ENCODE measurements around the gene FOXR1.

FOXR1 gene

GRCh38 chr11:119006656-119007055, 35.1 kb downstream of the FOXR1 start:
- no peak overlapping the region for H3K4ac ChIP-seq (ENCODE audit: low read depth in 1 of 2, low read length in 2 of 2)
- H4K8ac ChIP-seq (ENCODE audit: low read length) = no peak overlapping the region
- H2BK5ac ChIP-seq (ENCODE audit: low read depth, low read length, poor library complexity, severe bottlenecking) = no peak overlapping the region
- H2AFZ ChIP-seq (ENCODE audit: low read depth, low read length) = no peak overlapping the region
- peaks cover 33 to 73% of the 10 kb centered on the region in 2 experiments for H3K36me3 ChIP-seq (ENCODE audit: control insufficient read depth in 1 of 2, insufficient read depth in 2 of 2, low read depth in 1 of 2, low read length in 2 of 2)
- no peak overlapping the region for H2AK5ac ChIP-seq (ENCODE audit: low read length, severe bottlenecking)
- H3K9me3 ChIP-seq (ENCODE audit: control insufficient read depth, low read length) = no peaks in the 10 kb centered on the region
- H2BK15ac ChIP-seq (ENCODE audit: low read depth, poor library complexity, severe bottlenecking) = no peak overlapping the region
- no peaks in the 10 kb centered on the region for H3K4me1 ChIP-seq (ENCODE audit: control insufficient read depth, insufficient read depth, low read depth, low read length)
- no peak overlapping the region for H2BK12ac ChIP-seq (ENCODE audit: low read length in 2 of 2)
- WGBS = 97% methylated on average over 3 of the region's 4 CpGs
- no peak overlapping the region for H3K18ac ChIP-seq (ENCODE audit: low read depth in 1 of 2, low read length in 2 of 2)
- H4K91ac ChIP-seq (ENCODE audit: low read length) = no peak overlapping the region
- peaks cover 13% of the 10 kb centered on the region for H3K79me1 ChIP-seq (replicated peaks; ENCODE audit: low read length, poor library complexity, severe bottlenecking)
- H2BK120ac ChIP-seq (ENCODE audit: low read depth, low read length) = no peak overlapping the region
- H3K4me3 ChIP-seq (ENCODE audit: insufficient read depth in 1 of 2, low read depth in 1 of 2, low read length in 2 of 2) = no peak overlapping the region
- no peak overlapping the region for H3K4me2 ChIP-seq (ENCODE audit: low read length, poor library complexity, severe bottlenecking)
- no peak overlapping the region for H3K14ac ChIP-seq (ENCODE audit: low read length in 2 of 2)
- DNase-seq = no peak
- no peak overlapping the region for H3K27ac ChIP-seq (ENCODE audit: low read length, poor library complexity, severe bottlenecking)
- no peak overlapping the region for H3K23ac ChIP-seq (ENCODE audit: low read length in 2 of 2)
- H3K9ac ChIP-seq (ENCODE audit: low read length) = no peak overlapping the region
- no peaks in the 10 kb centered on the region for H3K27me3 ChIP-seq (ENCODE audit: control insufficient read depth in 1 of 2, insufficient read depth in 1 of 2, low read length in 2 of 2)

GRCh38 chr11:119011476-119012053, 40.0 kb downstream of the FOXR1 start:
- Histone ChIP-seq H2BK12ac (ENCODE audit: low read length in 2 of 2) (no peak overlapping the region), H3K14ac (ENCODE audit: low read length in 2 of 2) (no peak overlapping the region), H3K9ac (ENCODE audit: low read length) (no peak overlapping the region), H3K4me1 (ENCODE audit: control insufficient read depth, insufficient read depth, low read depth, low read length) (peaks cover 5% of the 10 kb centered on the region), H3K36me3 (ENCODE audit: control insufficient read depth in 1 of 2, insufficient read depth in 2 of 2, low read depth in 1 of 2, low read length in 2 of 2) (peaks cover 46 to 86% of the 10 kb centered on the region in 2 experiments), H3K4me3 (ENCODE audit: insufficient read depth in 1 of 2, low read depth in 1 of 2, low read length in 2 of 2) (no peak overlapping the region), H2AFZ (ENCODE audit: low read depth, low read length) (no peak overlapping the region), H3K27me3 (ENCODE audit: control insufficient read depth in 1 of 2, insufficient read depth in 1 of 2, low read length in 2 of 2) (no peaks in the 10 kb centered on the region), H3K79me1 (replicated peaks; ENCODE audit: low read length, poor library complexity, severe bottlenecking) (peaks cover 9% of the 10 kb centered on the region), H3K4ac (ENCODE audit: low read depth in 1 of 2, low read length in 2 of 2) (no peak overlapping the region), H3K27ac (ENCODE audit: low read length, poor library complexity, severe bottlenecking) (no peak overlapping the region), H3K4me2 (ENCODE audit: low read length, poor library complexity, severe bottlenecking) (no peak overlapping the region), H2BK15ac (ENCODE audit: low read depth, poor library complexity, severe bottlenecking) (no peak overlapping the region), H4K91ac (ENCODE audit: low read length) (no peak overlapping the region), H3K18ac (ENCODE audit: low read depth in 1 of 2, low read length in 2 of 2) (no peak overlapping the region), H3K9me3 (ENCODE audit: control insufficient read depth, low read length) (no peaks in the 10 kb centered on the region), H4K8ac (ENCODE audit: low read length) (no peak overlapping the region), H2BK5ac (ENCODE audit: low read depth, low read length, poor library complexity, severe bottlenecking) (no peak overlapping the region), H2BK120ac (ENCODE audit: low read depth, low read length) (no peak overlapping the region), H2AK5ac (ENCODE audit: low read length, severe bottlenecking) (no peak overlapping the region), H3K23ac (ENCODE audit: low read length in 2 of 2) (no peak overlapping the region)
- WGBS = 97% methylated on average over 6 of the region's 6 CpGs
- no peak for DNase-seq

GRCh38 chr11:119012629-119013170, 41.1 kb downstream of the FOXR1 start:
- H3K14ac ChIP-seq (ENCODE audit: low read length in 2 of 2) = no peak overlapping the region
- H2AK5ac ChIP-seq (ENCODE audit: low read length, severe bottlenecking) = no peak overlapping the region
- H3K4me2 ChIP-seq (ENCODE audit: low read length, poor library complexity, severe bottlenecking) = no peak overlapping the region
- no peak overlapping the region for H2BK120ac ChIP-seq (ENCODE audit: low read depth, low read length)
- H3K4ac ChIP-seq (ENCODE audit: low read depth in 1 of 2, low read length in 2 of 2) = no peak overlapping the region
- H3K4me1 ChIP-seq (ENCODE audit: control insufficient read depth, insufficient read depth, low read depth, low read length) = peaks cover 6% of the 10 kb centered on the region
- H2AFZ ChIP-seq (ENCODE audit: low read depth, low read length) = no peak overlapping the region
- no peak overlapping the region for H3K27ac ChIP-seq (ENCODE audit: low read length, poor library complexity, severe bottlenecking)
- H3K9ac ChIP-seq (ENCODE audit: low read length) = no peak overlapping the region
- no peak overlapping the region for H2BK12ac ChIP-seq (ENCODE audit: low read length in 2 of 2)
- no peak overlapping the region for H2BK15ac ChIP-seq (ENCODE audit: low read depth, poor library complexity, severe bottlenecking)
- H4K8ac ChIP-seq (ENCODE audit: low read length) = no peak overlapping the region
- H2BK5ac ChIP-seq (ENCODE audit: low read depth, low read length, poor library complexity, severe bottlenecking) = no peak overlapping the region
- no peaks in the 10 kb centered on the region for H3K27me3 ChIP-seq (ENCODE audit: control insufficient read depth in 1 of 2, insufficient read depth in 1 of 2, low read length in 2 of 2)
- H3K18ac ChIP-seq (ENCODE audit: low read depth in 1 of 2, low read length in 2 of 2) = no peak overlapping the region
- no peak for DNase-seq
- H3K9me3 ChIP-seq (ENCODE audit: control insufficient read depth, low read length) = no peaks in the 10 kb centered on the region
- no peak overlapping the region for H3K4me3 ChIP-seq (ENCODE audit: insufficient read depth in 1 of 2, low read depth in 1 of 2, low read length in 2 of 2)
- no peak overlapping the region for H3K23ac ChIP-seq (ENCODE audit: low read length in 2 of 2)
- 100% methylated on average over 2 of the region's 3 CpGs for WGBS
- peaks cover 6% of the 10 kb centered on the region for H3K79me1 ChIP-seq (replicated peaks; ENCODE audit: low read length, poor library complexity, severe bottlenecking)
- H3K36me3 ChIP-seq (ENCODE audit: control insufficient read depth in 1 of 2, insufficient read depth in 2 of 2, low read depth in 1 of 2, low read length in 2 of 2) = peaks cover 38 to 81% of the 10 kb centered on the region in 2 experiments
- no peak overlapping the region for H4K91ac ChIP-seq (ENCODE audit: low read length)

- Histone ChIP-seq H3K4me2 (ENCODE audit: low read length, poor library complexity, severe bottlenecking) (no peak overlapping the region), H3K27ac (ENCODE audit: low read length, poor library complexity, severe bottlenecking) (no peak overlapping the region), H2AK5ac (ENCODE audit: low read length, severe bottlenecking) (no peak overlapping the region), H4K8ac (ENCODE audit: low read length) (no peak overlapping the region), H2BK15ac (ENCODE audit: low read depth, poor library complexity, severe bottlenecking) (no peak overlapping the region), H3K23ac (ENCODE audit: low read length in 2 of 2) (no peak overlapping the region), H3K36me3 (ENCODE audit: control insufficient read depth in 1 of 2, insufficient read depth in 2 of 2, low read depth in 1 of 2, low read length in 2 of 2) (peaks cover 33 to 73% of the 10 kb centered on the region in 2 experiments), H3K9me3 (ENCODE audit: control insufficient read depth, low read length) (no peaks in the 10 kb centered on the region), H2AFZ (ENCODE audit: low read depth, low read length) (no peak overlapping the region), H3K79me1 (replicated peaks; ENCODE audit: low read length, poor library complexity, severe bottlenecking) (peaks cover 4% of the 10 kb centered on the region), H3K27me3 (ENCODE audit: control insufficient read depth in 1 of 2, insufficient read depth in 1 of 2, low read length in 2 of 2) (no peaks in the 10 kb centered on the region), H3K14ac (ENCODE audit: low read length in 2 of 2) (no peak overlapping the region), H2BK120ac (ENCODE audit: low read depth, low read length) (no peak overlapping the region), H2BK5ac (ENCODE audit: low read depth, low read length, poor library complexity, severe bottlenecking) (no peak overlapping the region), H2BK12ac (ENCODE audit: low read length in 2 of 2) (no peak overlapping the region), H3K18ac (ENCODE audit: low read depth in 1 of 2, low read length in 2 of 2) (no peak overlapping the region), H4K91ac (ENCODE audit: low read length) (no peak overlapping the region), H3K4me1 (ENCODE audit: control insufficient read depth, insufficient read depth, low read depth, low read length) (peaks cover 6% of the 10 kb centered on the region), H3K4ac (ENCODE audit: low read depth in 1 of 2, low read length in 2 of 2) (no peak overlapping the region), H3K9ac (ENCODE audit: low read length) (no peak overlapping the region), H3K4me3 (ENCODE audit: insufficient read depth in 1 of 2, low read depth in 1 of 2, low read length in 2 of 2) (no peak overlapping the region)
- WGBS = 94% methylated on average over 16 of the region's 17 CpGs
- DNase-seq = no peak
Measured at GRCh38 chr11:119014209-119014924, 42.8 kb downstream of the FOXR1 start.

Measured in mesenchymal stem cell (in vitro differentiated cells and primary cell).